Coronary artery (tissue), 2 donors: ENCODE results near the gene BSN.
"Not testable (repeated sequence)": the region's sequence is repeated elsewhere in the genome, so short reads cannot be mapped to it uniquely, and the experiment has no call there.

Experiments
- DNase-seq: peaks from one replicate; pipeline ENCODE4 v3.0.0-alpha.2; 2017; ENCODE audit warnings: low spot score
- H3K27ac ChIP-seq, 2 donors: fragments of 200-600 bp; sonication (generic); one replicate each; pipeline ENCODE4 v1.5.1; 2016 to 2019
- H3K4me3 ChIP-seq: fragments of 200-600 bp; sonication (generic); 2 replicates; pipeline ENCODE4 v1.5.1; 2016; ENCODE audit warnings: mild to moderate bottlenecking, moderate library complexity
- CTCF ChIP-seq: fragments of 200-600 bp; sonication (generic); IDR thresholded peaks from one replicate; pipeline ENCODE4 v1.5.1; 2019; ENCODE audit warnings: antibody characterized with exemption

Gene BSN

DNA sequence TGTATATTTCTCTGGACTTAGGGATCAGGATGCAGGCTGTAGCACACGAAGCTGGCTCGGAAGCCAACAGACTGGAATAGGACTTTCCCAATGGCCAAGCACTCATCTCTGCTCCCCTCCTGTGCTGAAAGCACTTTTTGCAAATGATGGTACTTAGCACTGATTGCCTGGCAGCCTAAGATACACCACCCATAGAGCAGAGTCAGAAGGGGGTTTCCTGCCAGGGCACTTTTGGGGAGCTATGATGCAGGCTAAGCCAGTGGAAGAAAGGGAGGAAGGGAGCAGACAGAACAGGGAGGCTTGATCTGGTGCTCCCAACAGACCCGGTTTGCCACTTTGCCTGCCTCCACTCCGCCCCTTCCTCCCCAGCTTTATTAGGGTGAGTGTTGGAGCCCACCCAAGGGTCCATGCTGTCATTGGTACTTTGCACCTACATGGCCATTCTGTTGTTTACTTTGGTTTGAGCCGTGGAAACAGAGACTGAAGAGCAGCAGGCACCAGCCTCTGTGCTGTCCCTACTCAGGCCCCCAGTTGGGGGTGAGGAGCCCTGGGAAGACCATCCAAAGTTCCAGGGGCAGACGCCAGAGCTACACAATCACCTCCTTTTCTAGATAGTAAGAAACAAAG is 15.9 kb downstream of the BSN start:
- Histone ChIP-seq H3K27ac (no peak overlapping the region), H3K4me3 (no peak overlapping the region)
- no peak for DNase-seq
- TF ChIP-seq CTCF = no peak

DNA sequence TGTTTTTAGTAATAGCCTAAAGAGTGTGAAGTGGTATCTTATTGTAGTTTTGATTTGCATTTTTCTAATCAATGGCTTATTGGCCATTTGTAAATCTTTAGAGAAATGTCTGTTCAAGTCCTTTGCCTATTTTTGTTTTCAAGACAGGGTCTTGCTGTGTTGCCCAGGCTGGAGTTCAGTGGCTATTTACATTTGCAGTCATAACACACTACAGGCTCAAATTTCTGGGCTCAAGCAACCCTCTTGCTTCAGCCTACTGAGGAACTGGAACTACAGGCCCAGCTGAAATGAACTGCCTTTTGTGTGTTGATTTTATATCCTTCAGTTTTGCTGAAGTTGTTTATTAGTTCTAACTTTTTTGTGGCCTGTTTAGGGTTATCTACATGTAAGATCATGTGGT is 27.9 kb downstream of the BSN start:
- no peak overlapping the region for H3K4me3 ChIP-seq
- no peak overlapping the region for H3K27ac ChIP-seq
- TF ChIP-seq CTCF = no peak
- DNase-seq = no peak

DNA sequence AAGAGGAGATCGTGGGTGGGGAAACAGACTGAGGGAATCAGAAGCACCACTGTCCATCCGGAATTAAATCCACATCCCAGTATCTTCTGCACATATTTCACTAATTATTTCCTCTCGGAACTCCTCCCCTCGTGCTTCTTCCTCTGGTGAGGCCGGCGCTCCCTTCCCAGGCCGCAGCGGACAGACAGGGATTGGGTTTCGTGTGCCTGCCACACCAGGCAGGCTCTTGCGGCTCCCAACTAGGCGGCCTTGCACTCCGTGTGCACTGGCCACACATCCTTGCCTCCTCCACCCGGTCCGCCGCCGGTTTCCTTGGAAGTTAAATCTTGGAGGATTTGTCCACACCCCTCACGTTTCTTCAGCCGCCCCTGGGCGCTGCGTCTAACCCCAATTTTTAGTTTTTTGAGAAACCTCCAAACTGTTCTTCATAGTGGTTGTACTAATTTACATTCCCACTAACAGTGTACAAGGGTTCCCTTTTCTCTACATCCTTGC is 31.0 kb downstream of the BSN start:
- H3K27ac ChIP-seq, H3K4me3 ChIP-seq, DNase-seq: not testable (repeated sequence)

DNA sequence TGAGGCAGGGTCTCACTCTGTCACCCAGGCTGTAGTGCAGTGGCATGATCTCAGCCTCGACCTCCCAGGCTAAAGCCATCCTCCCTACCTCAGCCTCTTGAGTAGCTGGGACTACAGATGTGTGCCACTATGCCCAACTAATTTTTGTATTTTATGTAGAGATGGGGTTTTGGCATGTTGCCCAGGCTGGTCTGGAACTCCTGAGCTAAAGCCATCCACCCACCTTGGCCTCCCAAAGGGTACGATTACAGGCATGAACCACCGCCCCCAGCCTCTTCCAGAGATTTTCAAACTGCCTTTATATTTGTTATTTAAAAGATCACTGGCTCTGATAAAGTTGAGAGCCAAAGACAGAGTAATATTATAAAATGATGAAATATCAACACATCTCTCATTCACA is 37.3 kb downstream of the BSN start:
- DNase-seq = no peak
- Histone ChIP-seq H3K27ac (no peak overlapping the region), H3K4me3 (no peak overlapping the region)
- no peak for TF ChIP-seq CTCF

DNA sequence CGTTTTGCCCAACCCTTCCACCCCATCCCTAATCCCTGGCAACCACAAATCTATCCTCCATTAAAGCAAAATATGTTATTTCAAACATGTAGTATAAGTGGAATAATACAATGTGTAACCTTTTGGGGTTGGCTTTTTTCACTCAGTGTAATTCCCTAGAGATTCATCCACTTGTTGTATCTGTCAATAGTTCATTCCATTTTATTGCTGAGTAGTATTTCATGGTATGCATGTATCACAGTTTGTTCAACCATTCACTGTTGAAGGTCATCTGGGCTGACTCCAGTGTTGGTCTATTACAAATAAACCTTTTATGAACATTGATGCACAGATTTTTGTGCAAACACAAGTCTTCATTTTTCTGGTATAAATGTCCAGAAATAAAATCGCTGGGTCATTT is 38.8 kb downstream of the BSN start:
- no peak overlapping the region for H3K4me3 ChIP-seq
- no peak for DNase-seq
- no peak overlapping the region for H3K27ac ChIP-seq
- no peak for TF ChIP-seq CTCF

- no peak for TF ChIP-seq CTCF
- no peak overlapping the region for H3K4me3 ChIP-seq
- no peak for DNase-seq
- H3K27ac ChIP-seq = no peak overlapping the region
These were observed 46.5 kb downstream of the BSN start for GRCh38 chr3:49600781-49601180.

- H3K27ac ChIP-seq = no peak overlapping the region
- TF ChIP-seq CTCF = no peak
- H3K4me3 ChIP-seq = no peak overlapping the region
- no peak for DNase-seq
These were observed 47.2 kb downstream of the BSN start for GRCh38 chr3:49601358-49602048.
